GM18517 (cell line): ENCODE results near the gene KLHL10.

Experiments
- ATAC-seq: cut with Tn5 transposase; IDR thresholded peaks from one replicate; pipeline ENCODE4 v1.9.1; 2021; ENCODE audit warnings: mild to moderate bottlenecking, moderate library complexity; ENCODE audit not compliant: unreplicated experiment

KLHL10 gene

GRCh38 chr17:41837761-41838538 is at the start of gene KLHL10:
Gene KLHL10 (plus strand): TSS chr17:41837825. CDS start chr17:41837933, 108 bp downstream.
- ATAC-seq: no peak

GRCh38 chr17:41792845-41793783 is 44.5 kb upstream of the KLHL10 start:
- ATAC-seq: no peak

DNA sequence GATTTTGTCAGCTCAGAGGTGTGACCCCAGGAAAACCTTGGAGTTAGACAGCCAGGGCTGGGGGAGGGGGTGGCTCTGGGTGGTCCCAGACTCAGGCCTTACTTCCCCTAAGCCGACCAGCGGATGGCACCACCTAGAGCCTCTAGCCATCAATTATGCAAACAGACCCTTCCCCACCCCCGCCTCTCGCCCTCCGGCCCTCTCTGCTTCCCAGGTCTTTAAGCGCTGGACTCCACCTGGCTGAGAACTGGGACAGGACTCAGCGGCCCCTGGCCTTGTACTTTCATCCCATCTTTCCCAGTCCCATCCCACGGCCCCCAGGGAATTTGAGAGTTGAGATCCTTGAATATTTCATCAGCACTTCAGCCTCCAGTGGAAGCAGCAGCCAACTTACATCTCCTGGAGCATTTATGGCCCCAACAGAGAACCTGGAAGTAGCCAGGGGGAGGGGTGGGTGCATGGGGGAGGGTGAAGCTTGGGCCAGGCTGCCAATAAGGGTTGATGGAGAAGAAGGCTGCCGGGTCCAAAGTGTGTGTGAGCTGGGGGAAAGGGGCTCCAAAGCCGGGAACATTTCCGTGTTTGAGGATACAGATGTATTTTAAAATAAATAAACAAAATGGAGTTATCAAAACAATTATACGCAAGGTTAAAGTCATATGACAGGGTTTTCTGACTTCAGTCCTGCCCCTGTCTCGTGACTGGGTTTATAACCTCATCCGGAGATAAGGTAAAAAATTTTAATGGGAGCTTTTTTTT is 43.7 kb upstream of the KLHL10 start:
- no peak for ATAC-seq

DNA sequence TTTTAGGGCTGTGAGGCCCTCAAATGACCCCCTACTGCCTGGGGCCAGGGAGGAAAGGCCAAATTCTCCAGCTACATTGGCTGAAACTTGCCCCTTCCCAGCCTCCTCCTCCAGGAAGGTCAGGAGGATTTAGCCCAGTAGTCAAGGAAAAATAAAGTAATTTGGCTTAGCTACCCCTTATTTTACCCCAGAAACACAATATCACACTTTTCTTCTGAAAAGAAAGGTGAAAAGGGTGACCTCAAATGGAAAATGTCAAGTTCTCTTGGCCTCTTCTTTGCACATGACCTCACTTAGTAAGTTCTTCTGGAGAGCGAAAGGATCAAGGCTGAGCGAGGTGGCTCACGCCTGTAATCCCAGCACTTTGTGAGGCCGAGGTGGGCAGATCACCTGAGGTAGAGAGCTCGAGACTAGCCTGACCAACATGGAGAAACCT is 43.1 kb upstream of the KLHL10 start:
- no peak for ATAC-seq

GRCh38 chr17:41796121-41796895 is 41.3 kb upstream of the KLHL10 start:
- ATAC-seq: no peak

GRCh38 chr17:41797377-41797776 is 40.2 kb upstream of the KLHL10 start:
- no peak for ATAC-seq

DNA sequence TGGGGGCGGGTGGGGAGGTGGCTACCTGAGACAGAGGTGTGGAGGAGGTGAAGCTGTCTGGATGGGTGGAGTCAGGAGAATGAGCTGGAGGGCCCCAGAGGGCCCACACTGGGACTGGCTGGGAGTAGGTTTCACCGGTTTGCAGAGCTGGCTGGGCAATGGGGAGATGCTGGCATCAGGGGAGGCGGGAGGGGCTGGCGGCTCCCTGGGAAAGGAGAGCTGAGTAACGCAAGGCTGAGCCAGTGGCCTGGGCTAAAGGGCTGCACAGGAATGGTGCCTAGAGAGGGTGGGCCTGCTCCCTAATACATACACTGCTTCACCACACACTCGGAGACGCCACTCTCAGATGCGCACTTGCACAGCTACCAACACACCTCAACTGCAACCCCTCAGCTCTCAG is 38.3 kb upstream of the KLHL10 start:
- no peak for ATAC-seq

GRCh38 chr17:41800601-41801373 is 36.8 kb upstream of the KLHL10 start:
- no peak for ATAC-seq

GRCh38 chr17:41801374-41802271 is 36.0 kb upstream of the KLHL10 start:
- ATAC-seq: no peak

GRCh38 chr17:41803049-41804020 is 34.3 kb upstream of the KLHL10 start:
- no peak for ATAC-seq

DNA sequence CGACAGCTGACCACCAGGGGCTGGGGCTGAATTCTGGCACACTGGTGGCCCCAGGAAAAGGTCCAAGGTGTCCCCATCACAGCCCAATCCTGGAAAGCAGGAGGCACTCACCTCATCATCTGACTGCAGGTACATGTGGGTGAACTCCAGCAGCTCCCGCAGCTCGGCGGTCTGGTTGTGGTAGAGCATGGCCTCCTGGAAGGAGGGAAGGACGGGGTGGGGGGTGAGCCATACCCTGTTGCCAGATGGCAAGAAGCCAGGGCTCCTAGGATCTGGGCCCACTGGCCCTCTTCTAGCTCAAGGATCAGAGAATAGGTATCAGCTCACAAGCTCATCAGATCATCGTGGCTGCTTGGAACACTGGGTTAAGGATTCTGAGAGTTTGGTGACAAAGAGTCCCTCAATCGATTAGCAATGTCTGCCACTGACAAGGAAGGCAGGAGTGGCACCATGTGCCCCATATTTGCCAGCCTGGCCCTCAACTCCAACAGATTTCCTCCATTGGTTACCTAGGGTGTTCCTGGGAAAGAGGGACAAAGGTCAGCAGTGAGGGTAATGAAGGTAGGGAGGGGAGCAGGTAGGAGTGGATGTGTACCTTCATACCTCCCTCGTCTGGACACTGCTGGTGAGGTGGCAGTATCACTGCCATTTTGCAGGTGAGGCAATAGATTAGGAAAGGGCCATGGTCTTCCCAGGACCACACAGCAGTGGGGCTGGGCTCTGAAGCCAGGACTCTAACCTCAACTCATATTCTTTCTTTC is 30.8 kb upstream of the KLHL10 start:
- no peak for ATAC-seq

DNA sequence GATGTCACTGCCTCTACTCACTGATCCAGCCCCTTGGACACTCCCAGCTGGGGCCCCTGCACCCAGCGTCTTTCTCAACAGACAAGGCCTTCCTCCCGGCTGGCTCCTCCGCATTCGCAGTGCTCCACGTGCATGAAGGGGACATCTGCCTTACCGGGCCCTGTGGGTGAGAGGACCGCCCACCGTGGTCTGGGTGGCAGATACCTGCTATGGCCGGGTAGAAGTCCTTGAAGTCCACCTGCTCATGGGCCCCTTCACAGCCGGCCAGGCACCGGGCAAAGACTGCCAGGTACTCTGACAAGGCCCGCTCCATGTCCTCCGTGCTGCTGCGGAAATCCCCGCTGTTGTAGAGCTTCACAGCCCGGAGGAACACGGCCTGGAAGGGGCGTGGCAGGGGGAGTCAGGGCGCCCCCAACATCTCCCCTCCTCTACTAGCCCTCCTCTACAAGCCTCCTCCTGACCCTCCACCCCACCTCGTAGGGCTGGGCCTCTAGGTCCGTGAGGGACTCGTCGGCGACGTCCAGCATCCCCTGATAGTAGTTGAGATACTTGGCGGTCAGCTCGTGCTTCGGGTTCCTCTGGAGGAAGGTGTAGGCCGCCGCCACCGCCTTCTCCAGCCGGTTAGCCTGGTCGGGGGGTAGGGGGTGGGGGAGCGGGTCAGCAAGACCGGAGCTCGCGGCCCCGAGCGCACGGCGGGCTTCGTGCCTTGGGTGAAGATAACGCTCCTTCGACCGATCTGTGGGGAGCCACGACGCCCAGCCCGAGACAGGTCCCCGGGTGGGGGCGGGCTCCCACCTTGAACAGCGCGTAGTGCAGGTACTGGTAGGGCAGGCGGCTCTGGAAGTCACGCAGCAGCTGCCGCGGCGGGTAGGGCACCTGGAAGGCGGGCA is 26.7 kb upstream of the KLHL10 start:
- no peak for ATAC-seq

GRCh38 chr17:41811549-41812380 is 25.9 kb upstream of the KLHL10 start, which contains the start of gene P3H4:
Gene P3H4 (minus strand): TSS chr17:41811949. CDS start chr17:41811915, 34 bp downstream.
- ATAC-seq: peak; percentile 70

- no peak for ATAC-seq
These were observed 25.1 kb upstream of the KLHL10 start, which contains the start of gene FKBP10 for GRCh38 chr17:41812381-41813151. Gene FKBP10 (plus strand): TSS chr17:41813004. CDS start chr17:41813035, 31 bp downstream.
